Panc1 (cell line): ENCODE results near the gene NPAS3. TPM values are rescaled to one million over a fixed set of nuclear protein-coding genes. Genes with fewer than 3 reads are reported as not detected.

Experiments
- ATAC-seq: fragments of 200-7000 bp; cut with Tn5 transposase; 2 replicates; pipeline ENCODE4 v1.9.1; 2020; ENCODE audit warnings: mild to moderate bottlenecking, moderate library complexity
- BruUV-seq: library from RNA; stranded (reverse); fragments of 400-500 nt; replicated peaks from 2 replicates; lab custom pipeline; 2021; lab: Mats Ljungman, UMichigan
- CTCF ChIA-PET: fragments of 300-600 bp; sonication (Branson Sonifier 250); formaldehyde crosslinking; loops from one replicate; lab custom pipeline; 2022; ENCODE audit warnings: antibody characterized with exemption; lab: Charles Lee
- POLR2A ChIA-PET: fragments of 300-600 bp; sonication (Branson Sonifier 250); formaldehyde crosslinking; loops from one replicate; lab custom pipeline; 2022; ENCODE audit warnings: antibody characterized with exemption; lab: Charles Lee
- DNase-seq: peaks from one replicate; pipeline ENCODE4 v3.0.0-alpha.2; 2010; ENCODE audit warnings: low read depth, low spot score
- H3K27ac ChIP-seq: 2 replicates; pipeline ENCODE4 v1.5.1; 2011; ENCODE audit warnings: mild to moderate bottlenecking, low read length, inconsistent platforms
- H3K27me3 ChIP-seq: fragments of 200-500 bp; sonication (Bioruptor generic); 2 replicates; pipeline ENCODE4 v1.6.0; 2014; ENCODE audit warnings: low read length, inconsistent platforms; ENCODE audit not compliant: control insufficient read depth, insufficient read depth
- H3K36me3 ChIP-seq: fragments of 200-500 bp; sonication (Bioruptor generic); 2 replicates; pipeline ENCODE4 v1.5.1; 2014; ENCODE audit warnings: inconsistent platforms, mild to moderate bottlenecking, low read length, moderate library complexity; ENCODE audit not compliant: control insufficient read depth, insufficient read depth
- H3K4me1 ChIP-seq: 2 replicates; pipeline ENCODE4 v1.5.1; 2011; ENCODE audit warnings: inconsistent platforms, mild to moderate bottlenecking, low read length, moderate library complexity; ENCODE audit not compliant: control insufficient read depth, insufficient read depth
- H3K4me3 ChIP-seq, 2 experiments: 2 replicates each; pipeline ENCODE4 v1.5.1; 2011 to 2012; ENCODE audit warnings: low read depth in 2 of 2, low read length in 2 of 2, mild to moderate bottlenecking in 2 of 2, inconsistent platforms in 1 of 2, moderate library complexity in 1 of 2
- H3K9me3 ChIP-seq: fragments of 200-500 bp; sonication (Bioruptor generic); 2 replicates; pipeline ENCODE4 v1.5.1; 2014; ENCODE audit warnings: low read depth, mild to moderate bottlenecking, inconsistent platforms, low read length, moderate library complexity; ENCODE audit not compliant: control insufficient read depth, insufficient read depth
- CTCF ChIP-seq: fragments of 450-650 bp; IDR thresholded peaks from 2 replicates; pipeline ENCODE4 v1.5.1; 2017; ENCODE audit warnings: mild to moderate bottlenecking
- POLR2AphosphoS5 ChIP-seq: IDR thresholded peaks from 2 replicates; pipeline ENCODE4 v1.6.1; 2012; ENCODE audit warnings: mild to moderate bottlenecking, low read depth, low read length, moderate library complexity
- REST ChIP-seq, 2 experiments: IDR thresholded peaks; 2 replicates each; pipeline ENCODE4 v1.6.1; 2011 to 2012; ENCODE audit warnings: low read depth in 2 of 2, control low read depth in 1 of 2, low read length in 1 of 2, mild to moderate bottlenecking in 1 of 2, moderate library complexity in 1 of 2; ENCODE audit not compliant: insufficient read depth in 1 of 2
- SIN3A ChIP-seq: IDR thresholded peaks from 2 replicates; pipeline ENCODE4 v1.6.1; 2012; ENCODE audit warnings: low read depth, mild to moderate bottlenecking, low read length, moderate library complexity, borderline replicate concordance; ENCODE audit not compliant: insufficient read depth
- TCF7L2 ChIP-seq: IDR thresholded peaks from 2 replicates; pipeline ENCODE4 v1.6.1; 2011; ENCODE audit warnings: mild to moderate bottlenecking, low read depth, low read length, inconsistent platforms
- in situ Hi-C: cut with HindIII; loops from 2 replicates; pipeline ENCODE4 v1.10.0; 2016; ENCODE audit warnings: low sequenced_read_pairs, low pct_unique_long_range_greater_than_20kb
- intact Hi-C: fragments of 100-400 bp; cut with micrococcal nuclease; formaldehyde crosslinking; loops from one replicate; pipeline ENCODE4 v1.10.0; 2022; ENCODE audit not compliant: unreplicated experiment
- total RNA-seq: library from RNA; stranded (reverse); gene quantifications from one replicate; pipeline ENCODE4 v1.2.1, GENCODE V29; 2021; ENCODE audit not compliant: unreplicated experiment

The NPAS3 gene
- total RNA-seq, 1 experiment from 2014 or later: 0.23 TPM

DNA sequence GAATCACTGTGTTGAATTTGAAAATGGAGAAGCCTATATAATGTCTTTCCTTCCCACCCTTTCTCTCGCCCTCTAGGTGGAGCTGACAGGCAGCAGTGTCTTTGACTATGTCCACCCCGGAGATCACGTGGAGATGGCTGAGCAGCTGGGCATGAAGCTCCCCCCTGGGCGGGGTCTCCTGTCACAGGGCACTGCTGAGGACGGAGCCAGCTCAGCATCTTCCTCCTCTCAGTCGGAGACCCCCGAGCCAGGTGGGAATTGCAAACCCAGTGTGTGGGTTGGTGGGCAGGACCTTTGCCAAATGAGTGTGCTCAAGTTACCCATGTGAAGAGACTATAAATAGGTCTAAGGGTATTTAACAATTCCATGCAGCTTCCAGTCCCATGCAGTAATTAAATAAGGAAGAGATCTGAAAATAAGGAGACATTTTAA is 737.5 kb downstream of the NPAS3 start:
- POLR2A ChIA-PET: no interaction called here

DNA sequence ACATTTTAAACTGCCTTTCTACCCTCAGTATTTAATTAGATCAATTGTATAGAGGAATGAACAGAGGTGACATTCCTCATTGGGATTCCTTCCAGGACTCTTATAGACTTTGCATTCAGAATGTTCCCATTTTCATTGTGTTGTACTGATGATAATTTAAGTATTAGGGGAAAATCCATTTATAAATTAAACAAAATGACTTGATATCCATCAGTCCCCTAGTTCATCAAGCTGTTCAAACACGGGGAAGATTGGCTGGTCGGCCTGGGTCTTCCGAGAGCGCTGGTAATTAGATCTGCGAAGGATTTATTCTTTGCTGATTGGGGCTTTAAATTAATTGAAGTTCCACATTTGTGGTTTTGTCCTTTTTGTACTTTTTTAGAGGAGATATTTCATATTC is 738.2 kb downstream of the NPAS3 start:
- DNase-seq (no peak), ATAC-seq (no peak)
- H3K4me1 ChIP-seq: no peaks in the 10 kb centered on the region
- BruUV-seq: no TSS peak
- H3K9me3 ChIP-seq: no peaks in the 10 kb centered on the region
- H3K4me3 ChIP-seq: no peak overlapping the region
- POLR2A ChIA-PET: no interaction called here
- CTCF ChIA-PET: no interaction called here
- intact Hi-C loops: no loop called here
- H3K27ac ChIP-seq: no peak overlapping the region
- no peaks in the 10 kb centered on the region for H3K27me3 ChIP-seq
- no peaks in the 10 kb centered on the region for H3K36me3 ChIP-seq
- in situ Hi-C loops: no loop called here
- TF ChIP-seq TCF7L2: no peak
- no peak for TF ChIP-seq POLR2AphosphoS5
- TF ChIP-seq CTCF: no peak
- TF ChIP-seq SIN3A: no peak
- no peak for TF ChIP-seq REST (IDR thresholded peaks at IDR 0.05; ENCODE audit: insufficient read depth in 1 of 2, low read depth in 2 of 2, low read length in 1 of 2)

More for the DNA sequence above, 737.5 kb downstream of the NPAS3 start:
- Histone ChIP-seq H3K4me1 (no peaks in the 10 kb centered on the region), H3K36me3 (no peaks in the 10 kb centered on the region), H3K27me3 (no peaks in the 10 kb centered on the region), H3K9me3 (no peaks in the 10 kb centered on the region), H3K27ac (no peak overlapping the region), H3K4me3 (no peak overlapping the region)
- intact Hi-C loops (no loop called here), in situ Hi-C loops (no loop called here)
- no peak; the same call in 1 of the 2 replicates for TF ChIP-seq CTCF
- no peak for TF ChIP-seq SIN3A
- TF ChIP-seq TCF7L2: no peak
- TF ChIP-seq REST (IDR thresholded peaks at IDR 0.05; ENCODE audit: insufficient read depth in 1 of 2, low read depth in 2 of 2, low read length in 1 of 2): no peak
- TF ChIP-seq POLR2AphosphoS5: no peak
- BruUV-seq: no TSS peak
- ATAC-seq: no peak
- CTCF ChIA-PET: interaction anchor here (0.7 kb wide), 1 partner anchor 117 kb away, joined by 5 read pairs; no protein-coding TSS in a partner anchor
- DNase-seq: no peak
